A549 (cell line): ENCODE measurements around the gene RAX2. TPM values are rescaled to one million over a fixed set of nuclear protein-coding genes. Genes with fewer than 3 reads are reported as not detected.

Experiments used
- BHLHE40 ChIP-seq: IDR thresholded peaks from 2 replicates; pipeline ENCODE4 v1.6.1; 2012; ENCODE audit warnings: low read depth, low read length, inconsistent platforms
- CBX2 ChIP-seq: fragments of 200-600 bp; sonication (generic); IDR thresholded peaks from 2 replicates; pipeline ENCODE4 v1.6.1; 2016; ENCODE audit warnings: low read depth, mild to moderate bottlenecking, borderline replicate concordance
- CEBPB ChIP-seq, 2 experiments: fragments of >200 bp in 1 of 2; sonication (Bioruptor Twin) in 1 of 2; formaldehyde crosslinking in 1 of 2; IDR thresholded peaks; 2 replicates each; pipeline ENCODE4 v1.6.1; 2012 to 2016
- CHD4 ChIP-seq: fragments of 200-600 bp; sonication (generic); IDR thresholded peaks from 2 replicates; pipeline ENCODE4 v1.6.1; 2016; ENCODE audit warnings: antibody characterized with exemption, mild to moderate bottlenecking, borderline replicate concordance
- EHF ChIP-seq: fragments of 250-450 bp; sonication (Bioruptor Pico); IDR thresholded peaks from 2 replicates; pipeline ENCODE4 v1.5.0; 2020; ENCODE audit warnings: mild to moderate bottlenecking
- EHMT2 ChIP-seq: fragments of 200-600 bp; sonication (generic); IDR thresholded peaks from 2 replicates; pipeline ENCODE4 v1.6.1; 2016; ENCODE audit warnings: antibody characterized with exemption, low read depth, mild to moderate bottlenecking, moderate library complexity
- EP300 ChIP-seq, 2 experiments: fragments of >200 bp; sonication (Bioruptor Twin); formaldehyde crosslinking; IDR thresholded peaks; 2 replicates in 1 of 2; 3 replicates in 1 of 2; pipeline ENCODE4 v1.6.1; 2016 to 2017
- ESRRA ChIP-seq: fragments of 150-350 bp; IDR thresholded peaks from 2 replicates; pipeline ENCODE4 v1.6.1; 2014; ENCODE audit warnings: mild to moderate bottlenecking, low read length, borderline replicate concordance
- HDAC2 ChIP-seq: fragments of 200-600 bp; sonication (generic); IDR thresholded peaks from 2 replicates; pipeline ENCODE4 v1.6.1; 2016
- JUNB ChIP-seq: fragments of >200 bp; sonication (Bioruptor Twin); formaldehyde crosslinking; IDR thresholded peaks from 2 replicates; pipeline ENCODE4 v1.6.1; 2016
- KDM5A ChIP-seq: fragments of 200-600 bp; sonication (generic); IDR thresholded peaks from 2 replicates; pipeline ENCODE4 v1.6.1; 2016; ENCODE audit warnings: antibody characterized with exemption, mild to moderate bottlenecking
- MAFK ChIP-seq: fragments of 450-650 bp; IDR thresholded peaks from 2 replicates; pipeline ENCODE4 v1.6.1; 2014; ENCODE audit not compliant: partially characterized antibody
- MAZ ChIP-seq: fragments of 150-350 bp; IDR thresholded peaks from 2 replicates; pipeline ENCODE4 v1.6.1; 2014; ENCODE audit warnings: antibody characterized with exemption, low read depth, low read length, borderline replicate concordance
- MYC ChIP-seq: IDR thresholded peaks from 2 replicates; pipeline ENCODE4 v1.6.1; 2012; ENCODE audit warnings: mild to moderate bottlenecking, inconsistent platforms, low read length, improper control_type of control experiment, borderline replicate concordance
- NFE2L2 ChIP-seq: fragments of 150-350 bp; conservative IDR thresholded peaks from 2 replicates; pipeline ENCODE4 v1.6.1; 2014; ENCODE audit warnings: low read length
- NPAS2 ChIP-seq: fragments of 250-450 bp; sonication (Bioruptor Pico); IDR thresholded peaks from 2 replicates; pipeline ENCODE4 v1.8.0; 2022; ENCODE audit warnings: mild to moderate bottlenecking, moderate library complexity, borderline replicate concordance
- NR3C1 ChIP-seq: fragments of >200 bp; sonication (Bioruptor Twin); formaldehyde crosslinking; IDR thresholded peaks from 3 replicates; pipeline ENCODE4 v1.6.1; 2017
- POLR2A ChIP-seq: IDR thresholded peaks from 2 replicates; pipeline ENCODE4 v1.6.1; 2012; ENCODE audit warnings: mild to moderate bottlenecking, low read length
- POLR2AphosphoS2 ChIP-seq: conservative IDR thresholded peaks from 2 replicates; pipeline ENCODE4 v1.6.1; 2012; ENCODE audit warnings: low read length, improper control_type of control experiment, inconsistent platforms
- RAD21 ChIP-seq, 2 experiments: fragments of >200 bp in 1 of 2; sonication (Bioruptor Twin) in 1 of 2; formaldehyde crosslinking in 1 of 2; IDR thresholded peaks in 1 of 2; conservative IDR thresholded peaks in 1 of 2; 2 replicates in 1 of 2; 3 replicates in 1 of 2; pipeline ENCODE4 v1.6.1; 2012 to 2018; ENCODE audit warnings: inconsistent platforms in 1 of 2
- RCOR1 ChIP-seq: fragments of 150-350 bp; IDR thresholded peaks from 2 replicates; pipeline ENCODE4 v1.6.1; 2014; ENCODE audit warnings: antibody characterized with exemption, low read length, low read depth
- RNF2 ChIP-seq: fragments of 200-600 bp; sonication (generic); IDR thresholded peaks from 2 replicates; pipeline ENCODE4 v1.6.1; 2016; ENCODE audit warnings: low read depth, mild to moderate bottlenecking, antibody characterized with exemption, moderate library complexity, borderline replicate concordance
- SREBF2 ChIP-seq: fragments of 450-650 bp; IDR thresholded peaks from 2 replicates; pipeline ENCODE4 v1.6.1; 2014; ENCODE audit warnings: mild to moderate bottlenecking, moderate library complexity
- TP53 ChIP-seq: fragments of 250-450 bp; sonication (Bioruptor Pico); IDR thresholded peaks from 2 replicates; pipeline ENCODE4 v1.5.0; 2021; ENCODE audit warnings: mild to moderate bottlenecking, moderate library complexity
- ZC3H11A ChIP-seq: fragments of 450-650 bp; IDR thresholded peaks from 2 replicates; pipeline ENCODE4 v1.6.1; 2014; ENCODE audit warnings: antibody characterized with exemption, mild to moderate bottlenecking
- ZNF302 ChIP-seq: fragments of 250-450 bp; sonication (Bioruptor Pico); IDR thresholded peaks from 2 replicates; pipeline ENCODE4 v1.9.0; 2021; ENCODE audit warnings: inconsistent platforms, mild to moderate bottlenecking, moderate library complexity
- ZSCAN20 ChIP-seq: fragments of 250-450 bp; sonication (Bioruptor Pico); IDR thresholded peaks from 2 replicates; pipeline ENCODE4 v1.8.0; 2022; ENCODE audit warnings: mild to moderate bottlenecking, moderate library complexity
- polyA plus RNA-seq, 4 experiments: library from polyadenylated mRNA; depleted of rRNA in 3 of 4; stranded (reverse); fragments of >200 nt; fragmentation: RNase III in 1 of 4; extraction: RNeasy Plus Mini Kit Qiagen cat#74134 plus additional on column Dnase treatment in 1 of 4; gene quantifications; 2 replicates in 3 of 4; 3 replicates in 1 of 4; pipeline ENCODE4 v1.2.3, GENCODE V29; 2011 to 2017
- TF ChIP-seq, protein P1 (sequence below): IDR thresholded peaks from 2 replicates; pipeline ENCODE4 v1.6.1; 2012
- TF ChIP-seq, protein P2 (sequence below): IDR thresholded peaks from 2 replicates; pipeline ENCODE4 v1.6.1; 2012; ENCODE audit warnings: low read depth, borderline replicate concordance
- TF ChIP-seq, protein P3 (sequence below): fragments of 450-650 bp; IDR thresholded peaks from 2 replicates; pipeline ENCODE4 v1.6.1; 2014; ENCODE audit warnings: antibody characterized with exemption
- TF ChIP-seq, protein P4 (sequence below): fragments of >200 bp; sonication (Bioruptor Twin); formaldehyde crosslinking; IDR thresholded peaks from 3 replicates; pipeline ENCODE4 v1.6.1; 2016
- TF ChIP-seq, protein P5 (sequence below): fragments of 200-600 bp; sonication (generic); IDR thresholded peaks from 2 replicates; pipeline ENCODE4 v1.6.1; 2016; ENCODE audit warnings: antibody characterized with exemption, mild to moderate bottlenecking, moderate library complexity
- TF ChIP-seq, protein P6 (sequence below): fragments of >200 bp; sonication (Bioruptor Twin); formaldehyde crosslinking; IDR thresholded peaks from 3 replicates; pipeline ENCODE4 v1.5.1; 2016
- TF ChIP-seq, protein P7 (sequence below): fragments of >200 bp; sonication (Bioruptor Twin); formaldehyde crosslinking; IDR thresholded peaks from 2 replicates; pipeline ENCODE4 v1.6.1; 2016

The RAX2 gene
- polyA plus RNA-seq, 2 of the 4 experiments (the other 2 are of a cell fraction), result not detected

DNA sequence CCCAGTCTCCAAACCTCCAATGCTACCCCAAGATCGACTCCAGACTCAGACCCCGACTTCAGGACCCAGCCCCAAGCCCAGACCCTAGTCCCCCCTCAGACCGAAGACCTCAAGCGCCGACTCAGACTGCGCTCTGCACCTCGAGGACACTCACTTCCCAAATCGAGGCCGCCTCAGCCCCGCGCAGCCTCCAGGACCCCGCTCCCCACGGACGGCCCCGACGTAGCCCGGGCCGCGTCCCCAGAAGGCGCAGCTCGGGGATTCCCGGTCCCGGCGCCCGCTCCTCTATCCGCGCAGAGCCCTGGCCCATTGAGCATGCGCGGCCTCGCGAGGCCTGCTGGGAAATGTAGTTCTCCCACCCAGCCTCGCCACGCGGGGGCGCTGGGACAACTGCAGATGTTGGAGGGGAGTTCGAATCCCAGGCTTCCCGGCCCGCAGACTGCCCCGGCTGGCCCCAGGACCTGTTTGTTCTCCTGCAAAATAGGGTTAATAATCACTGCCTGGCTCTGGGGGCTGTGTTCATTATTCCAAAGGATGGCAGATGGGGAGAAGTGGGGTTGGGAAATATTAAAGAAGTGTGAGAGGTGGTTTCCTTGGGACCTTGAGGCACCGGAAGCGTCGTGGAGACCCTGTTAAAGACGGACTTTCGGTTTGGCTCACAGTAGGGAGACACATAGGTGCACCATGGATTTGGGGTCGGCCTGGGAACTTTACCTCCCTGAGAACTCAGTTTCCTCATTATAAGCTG lies 10.5 kb downstream of the RAX2 start, which contains the start of gene APBA3 (continued):
- TF ChIP-seq ZSCAN20 (CRISPR knock-in tag) (no peak), POLR2A (peak; percentile 57), KDM5A (no peak), CEBPB (IDR thresholded peaks at IDR 0.05) (no peak), POLR2AphosphoS2 (no peak), EHMT2 (no peak), EHF (CRISPR knock-in tag) (no peak), RCOR1 (no peak), ESRRA (no peak), BHLHE40 (no peak), SREBF2 (no peak), CHD4 (peak; percentile 57; the same call in 1 of the 2 replicates), ZC3H11A (no peak), EP300 (IDR thresholded peaks at IDR 0.05) (no peak), NFE2L2 (no peak), NPAS2 (CRISPR knock-in tag) (no peak), ZNF302 (CRISPR knock-in tag) (no peak), RNF2 (no peak), RAD21 (conservative IDR thresholded peaks at IDR 0.05 in 1 of 2, IDR thresholded peaks at IDR 0.05 in 1 of 2) (no peak), NR3C1 (no peak), TP53 (CRISPR knock-in tag) (no peak), JUNB (no peak), HDAC2 (no peak), MYC (peak; percentile 23; the same call in 1 of the 2 replicates), MAFK (no peak), MAZ (no peak), CBX2 (no peak)
- TF ChIP-seq, protein P1, sequence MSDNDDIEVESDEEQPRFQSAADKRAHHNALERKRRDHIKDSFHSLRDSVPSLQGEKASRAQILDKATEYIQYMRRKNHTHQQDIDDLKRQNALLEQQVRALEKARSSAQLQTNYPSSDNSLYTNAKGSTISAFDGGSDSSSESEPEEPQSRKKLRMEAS, result peak; percentile 52
- TF ChIP-seq, protein P2, sequence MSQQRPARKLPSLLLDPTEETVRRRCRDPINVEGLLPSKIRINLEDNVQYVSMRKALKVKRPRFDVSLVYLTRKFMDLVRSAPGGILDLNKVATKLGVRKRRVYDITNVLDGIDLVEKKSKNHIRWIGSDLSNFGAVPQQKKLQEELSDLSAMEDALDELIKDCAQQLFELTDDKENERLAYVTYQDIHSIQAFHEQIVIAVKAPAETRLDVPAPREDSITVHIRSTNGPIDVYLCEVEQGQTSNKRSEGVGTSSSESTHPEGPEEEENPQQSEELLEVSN, result no peak
- TF ChIP-seq, protein P3, sequence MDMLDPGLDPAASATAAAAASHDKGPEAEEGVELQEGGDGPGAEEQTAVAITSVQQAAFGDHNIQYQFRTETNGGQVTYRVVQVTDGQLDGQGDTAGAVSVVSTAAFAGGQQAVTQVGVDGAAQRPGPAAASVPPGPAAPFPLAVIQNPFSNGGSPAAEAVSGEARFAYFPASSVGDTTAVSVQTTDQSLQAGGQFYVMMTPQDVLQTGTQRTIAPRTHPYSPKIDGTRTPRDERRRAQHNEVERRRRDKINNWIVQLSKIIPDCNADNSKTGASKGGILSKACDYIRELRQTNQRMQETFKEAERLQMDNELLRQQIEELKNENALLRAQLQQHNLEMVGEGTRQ, result no peak
- TF ChIP-seq, protein P4, sequence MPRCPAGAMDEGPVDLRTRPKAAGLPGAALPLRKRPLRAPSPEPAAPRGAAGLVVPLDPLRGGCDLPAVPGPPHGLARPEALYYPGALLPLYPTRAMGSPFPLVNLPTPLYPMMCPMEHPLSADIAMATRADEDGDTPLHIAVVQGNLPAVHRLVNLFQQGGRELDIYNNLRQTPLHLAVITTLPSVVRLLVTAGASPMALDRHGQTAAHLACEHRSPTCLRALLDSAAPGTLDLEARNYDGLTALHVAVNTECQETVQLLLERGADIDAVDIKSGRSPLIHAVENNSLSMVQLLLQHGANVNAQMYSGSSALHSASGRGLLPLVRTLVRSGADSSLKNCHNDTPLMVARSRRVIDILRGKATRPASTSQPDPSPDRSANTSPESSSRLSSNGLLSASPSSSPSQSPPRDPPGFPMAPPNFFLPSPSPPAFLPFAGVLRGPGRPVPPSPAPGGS, result 0 out of 3 replicates have a peak, but pooled peaks have one; percentile 39
- TF ChIP-seq, protein P5, sequence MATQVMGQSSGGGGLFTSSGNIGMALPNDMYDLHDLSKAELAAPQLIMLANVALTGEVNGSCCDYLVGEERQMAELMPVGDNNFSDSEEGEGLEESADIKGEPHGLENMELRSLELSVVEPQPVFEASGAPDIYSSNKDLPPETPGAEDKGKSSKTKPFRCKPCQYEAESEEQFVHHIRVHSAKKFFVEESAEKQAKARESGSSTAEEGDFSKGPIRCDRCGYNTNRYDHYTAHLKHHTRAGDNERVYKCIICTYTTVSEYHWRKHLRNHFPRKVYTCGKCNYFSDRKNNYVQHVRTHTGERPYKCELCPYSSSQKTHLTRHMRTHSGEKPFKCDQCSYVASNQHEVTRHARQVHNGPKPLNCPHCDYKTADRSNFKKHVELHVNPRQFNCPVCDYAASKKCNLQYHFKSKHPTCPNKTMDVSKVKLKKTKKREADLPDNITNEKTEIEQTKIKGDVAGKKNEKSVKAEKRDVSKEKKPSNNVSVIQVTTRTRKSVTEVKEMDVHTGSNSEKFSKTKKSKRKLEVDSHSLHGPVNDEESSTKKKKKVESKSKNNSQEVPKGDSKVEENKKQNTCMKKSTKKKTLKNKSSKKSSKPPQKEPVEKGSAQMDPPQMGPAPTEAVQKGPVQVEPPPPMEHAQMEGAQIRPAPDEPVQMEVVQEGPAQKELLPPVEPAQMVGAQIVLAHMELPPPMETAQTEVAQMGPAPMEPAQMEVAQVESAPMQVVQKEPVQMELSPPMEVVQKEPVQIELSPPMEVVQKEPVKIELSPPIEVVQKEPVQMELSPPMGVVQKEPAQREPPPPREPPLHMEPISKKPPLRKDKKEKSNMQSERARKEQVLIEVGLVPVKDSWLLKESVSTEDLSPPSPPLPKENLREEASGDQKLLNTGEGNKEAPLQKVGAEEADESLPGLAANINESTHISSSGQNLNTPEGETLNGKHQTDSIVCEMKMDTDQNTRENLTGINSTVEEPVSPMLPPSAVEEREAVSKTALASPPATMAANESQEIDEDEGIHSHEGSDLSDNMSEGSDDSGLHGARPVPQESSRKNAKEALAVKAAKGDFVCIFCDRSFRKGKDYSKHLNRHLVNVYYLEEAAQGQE, result no peak
- TF ChIP-seq, protein P6, sequence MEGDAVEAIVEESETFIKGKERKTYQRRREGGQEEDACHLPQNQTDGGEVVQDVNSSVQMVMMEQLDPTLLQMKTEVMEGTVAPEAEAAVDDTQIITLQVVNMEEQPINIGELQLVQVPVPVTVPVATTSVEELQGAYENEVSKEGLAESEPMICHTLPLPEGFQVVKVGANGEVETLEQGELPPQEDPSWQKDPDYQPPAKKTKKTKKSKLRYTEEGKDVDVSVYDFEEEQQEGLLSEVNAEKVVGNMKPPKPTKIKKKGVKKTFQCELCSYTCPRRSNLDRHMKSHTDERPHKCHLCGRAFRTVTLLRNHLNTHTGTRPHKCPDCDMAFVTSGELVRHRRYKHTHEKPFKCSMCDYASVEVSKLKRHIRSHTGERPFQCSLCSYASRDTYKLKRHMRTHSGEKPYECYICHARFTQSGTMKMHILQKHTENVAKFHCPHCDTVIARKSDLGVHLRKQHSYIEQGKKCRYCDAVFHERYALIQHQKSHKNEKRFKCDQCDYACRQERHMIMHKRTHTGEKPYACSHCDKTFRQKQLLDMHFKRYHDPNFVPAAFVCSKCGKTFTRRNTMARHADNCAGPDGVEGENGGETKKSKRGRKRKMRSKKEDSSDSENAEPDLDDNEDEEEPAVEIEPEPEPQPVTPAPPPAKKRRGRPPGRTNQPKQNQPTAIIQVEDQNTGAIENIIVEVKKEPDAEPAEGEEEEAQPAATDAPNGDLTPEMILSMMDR, result peak; percentile 53
- TF ChIP-seq, protein P7, sequence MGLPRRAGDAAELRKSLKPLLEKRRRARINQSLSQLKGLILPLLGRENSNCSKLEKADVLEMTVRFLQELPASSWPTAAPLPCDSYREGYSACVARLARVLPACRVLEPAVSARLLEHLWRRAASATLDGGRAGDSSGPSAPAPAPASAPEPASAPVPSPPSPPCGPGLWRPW, result no peak
